ENCODE data around the gene CD101.
"Not testable (repeated sequence)": the region's sequence is repeated elsewhere in the genome, so short reads cannot be mapped to it uniquely, and the experiment has no call there.

The CD101 gene, protein sequence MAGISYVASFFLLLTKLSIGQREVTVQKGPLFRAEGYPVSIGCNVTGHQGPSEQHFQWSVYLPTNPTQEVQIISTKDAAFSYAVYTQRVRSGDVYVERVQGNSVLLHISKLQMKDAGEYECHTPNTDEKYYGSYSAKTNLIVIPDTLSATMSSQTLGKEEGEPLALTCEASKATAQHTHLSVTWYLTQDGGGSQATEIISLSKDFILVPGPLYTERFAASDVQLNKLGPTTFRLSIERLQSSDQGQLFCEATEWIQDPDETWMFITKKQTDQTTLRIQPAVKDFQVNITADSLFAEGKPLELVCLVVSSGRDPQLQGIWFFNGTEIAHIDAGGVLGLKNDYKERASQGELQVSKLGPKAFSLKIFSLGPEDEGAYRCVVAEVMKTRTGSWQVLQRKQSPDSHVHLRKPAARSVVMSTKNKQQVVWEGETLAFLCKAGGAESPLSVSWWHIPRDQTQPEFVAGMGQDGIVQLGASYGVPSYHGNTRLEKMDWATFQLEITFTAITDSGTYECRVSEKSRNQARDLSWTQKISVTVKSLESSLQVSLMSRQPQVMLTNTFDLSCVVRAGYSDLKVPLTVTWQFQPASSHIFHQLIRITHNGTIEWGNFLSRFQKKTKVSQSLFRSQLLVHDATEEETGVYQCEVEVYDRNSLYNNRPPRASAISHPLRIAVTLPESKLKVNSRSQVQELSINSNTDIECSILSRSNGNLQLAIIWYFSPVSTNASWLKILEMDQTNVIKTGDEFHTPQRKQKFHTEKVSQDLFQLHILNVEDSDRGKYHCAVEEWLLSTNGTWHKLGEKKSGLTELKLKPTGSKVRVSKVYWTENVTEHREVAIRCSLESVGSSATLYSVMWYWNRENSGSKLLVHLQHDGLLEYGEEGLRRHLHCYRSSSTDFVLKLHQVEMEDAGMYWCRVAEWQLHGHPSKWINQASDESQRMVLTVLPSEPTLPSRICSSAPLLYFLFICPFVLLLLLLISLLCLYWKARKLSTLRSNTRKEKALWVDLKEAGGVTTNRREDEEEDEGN

GRCh38 chr1:117001254-117001927 is at the start of gene CD101:
Gene CD101 (plus strand): TSS chr1:117001760. CDS start chr1:117001818, 58 bp downstream.
- no peak for DNase-seq (ENCODE audit: low spot score)

DNA sequence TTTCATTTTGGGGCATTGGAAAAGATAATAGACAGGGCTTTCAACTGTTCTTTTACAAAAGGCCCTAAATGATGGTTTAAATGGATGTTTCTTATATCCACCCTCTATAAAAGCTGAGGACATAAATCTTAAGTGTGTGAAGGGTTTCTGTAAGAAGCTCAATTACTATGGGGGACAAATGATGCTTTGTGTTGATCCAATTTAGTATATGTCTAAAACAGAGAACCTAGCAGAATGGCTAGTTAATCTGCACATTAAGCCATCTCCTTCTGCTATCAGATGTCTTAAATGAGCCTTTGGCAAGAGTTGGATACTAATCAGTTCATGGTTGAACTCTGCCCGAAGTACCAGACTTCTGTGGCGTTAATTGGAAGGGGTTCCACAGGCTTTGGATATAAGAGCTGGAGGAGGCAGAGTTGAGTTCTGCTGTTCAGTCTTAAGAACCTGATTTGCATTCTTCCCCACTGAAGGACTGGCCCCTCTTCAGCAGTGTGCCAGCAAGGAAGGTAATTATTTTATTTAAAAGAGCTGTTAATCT is 48.8 kb upstream of the CD101 start:
- DNase-seq (ENCODE audit: low spot score): no peak

DNA sequence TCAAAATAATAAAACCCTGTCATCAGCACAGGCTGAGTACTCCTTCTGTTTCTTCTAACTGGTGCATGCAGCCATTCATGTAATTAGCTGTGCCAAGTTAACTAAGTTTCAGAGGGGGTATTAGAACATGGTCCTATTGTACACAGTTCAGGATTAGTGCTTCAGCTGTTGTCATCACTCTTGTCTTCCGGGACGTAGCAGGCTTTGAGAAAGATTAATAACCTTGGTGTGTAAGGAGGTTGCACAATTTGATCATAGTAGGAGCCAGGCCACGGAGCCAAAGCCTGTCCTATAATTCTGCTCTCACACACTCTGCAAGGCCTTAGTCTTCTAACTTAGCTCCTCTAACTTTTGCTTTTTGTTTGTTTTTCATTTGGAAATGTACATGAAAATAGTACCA is 47.1 kb upstream of the CD101 start:
- DNase-seq (ENCODE audit: low spot score): no peak

DNA sequence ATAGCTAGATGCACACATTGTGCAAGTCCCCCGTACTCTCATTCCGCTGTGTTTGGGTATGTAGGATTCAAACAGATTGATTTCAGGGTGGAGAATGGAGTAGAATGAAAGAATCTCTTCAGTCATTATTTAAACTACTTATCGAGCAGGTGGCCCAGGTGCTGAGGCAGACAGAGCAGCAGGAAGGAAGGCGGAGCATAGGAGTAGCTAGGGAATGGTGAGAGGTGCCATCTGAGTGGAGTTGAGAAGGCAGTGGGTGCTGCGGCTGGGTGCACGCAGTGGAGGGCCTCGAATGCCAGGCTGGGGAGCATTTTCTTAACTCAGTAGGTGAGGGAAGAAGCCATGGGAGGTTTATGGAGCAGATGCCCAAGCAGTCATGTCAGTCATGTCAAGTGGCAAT is 45.2 kb upstream of the CD101 start:
- DNase-seq (ENCODE audit: low spot score): no peak

DNA sequence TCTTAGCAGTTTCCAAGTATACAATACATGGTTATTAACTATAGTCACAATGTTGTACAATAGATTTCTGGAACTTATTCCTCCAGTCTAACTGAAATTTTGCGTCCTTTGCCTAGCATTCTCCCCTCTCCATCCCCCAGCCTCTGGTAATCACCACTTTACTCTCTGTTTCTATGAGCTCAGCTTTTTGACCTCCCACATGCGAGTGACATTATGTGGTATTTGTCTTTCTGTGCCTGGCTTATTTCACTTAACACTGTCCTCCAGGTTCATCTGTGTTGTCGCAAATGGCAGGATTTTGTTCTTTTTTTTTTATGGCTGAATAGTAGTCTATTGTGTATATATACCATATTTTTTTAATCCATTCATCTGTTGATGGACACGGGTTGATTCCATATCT is 43.9 kb upstream of the CD101 start:
- DNase-seq (ENCODE audit: low spot score): no peak

- no peak for DNase-seq (ENCODE audit: low spot score)
Observed at GRCh38 chr1:116958110-116958509, 43.5 kb upstream of the CD101 start.

DNA sequence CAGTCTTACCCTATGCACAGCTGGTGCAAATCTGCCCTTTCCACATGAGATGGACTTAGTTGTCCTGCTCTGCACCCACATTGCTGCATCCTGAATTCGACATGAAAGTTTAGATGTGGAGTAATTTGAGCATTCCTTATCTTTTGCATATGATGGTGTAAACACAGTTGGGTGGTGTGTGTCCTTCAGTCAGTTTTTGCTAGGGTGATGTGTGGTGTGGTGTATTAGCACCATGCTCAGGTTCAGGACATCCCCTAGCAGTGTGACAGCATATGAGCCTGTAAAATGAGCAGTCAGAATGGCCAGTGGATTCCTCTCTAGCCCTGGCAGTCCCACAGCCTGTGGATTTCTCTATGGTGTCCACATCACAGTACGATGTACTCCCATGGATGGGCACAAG is 42.6 kb upstream of the CD101 start:
- DNase-seq (ENCODE audit: low spot score): no peak

- no peak for DNase-seq (ENCODE audit: low spot score)
Observed at GRCh38 chr1:116961606-116962005, 40.0 kb upstream of the CD101 start.

DNA sequence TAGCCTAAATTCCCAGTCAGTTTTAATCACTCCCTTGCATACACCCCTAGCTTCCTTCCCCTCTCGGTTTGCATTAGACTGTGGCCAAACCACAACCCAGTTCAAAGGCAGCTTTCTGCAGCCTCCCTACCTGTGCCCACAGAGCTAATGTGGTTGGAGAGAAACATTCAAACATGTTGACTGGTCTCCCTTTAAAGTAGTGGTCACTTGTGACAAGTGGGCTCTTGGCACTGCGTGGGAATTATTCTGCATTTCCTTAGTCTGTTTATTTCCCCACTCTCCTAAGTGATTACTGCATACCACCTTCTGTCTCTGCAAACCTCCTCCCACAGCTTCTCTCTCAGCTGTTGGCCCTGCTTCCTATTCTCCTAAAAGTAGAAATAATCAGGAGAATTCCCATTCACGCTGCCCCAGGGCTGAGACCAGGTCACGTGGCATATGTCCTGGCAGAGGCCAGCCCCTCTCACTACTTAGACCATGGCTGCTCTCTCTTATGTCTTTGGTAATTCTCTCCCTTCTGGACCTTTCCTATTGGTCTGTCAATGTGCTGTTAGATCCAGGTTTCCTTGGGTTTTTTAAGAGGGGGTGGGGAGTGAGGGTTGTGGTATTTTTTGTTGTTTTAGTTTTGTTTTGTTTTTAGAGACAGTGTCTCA is 38.4 kb upstream of the CD101 start:
- no peak for DNase-seq (ENCODE audit: low spot score)

- DNase-seq (ENCODE audit: low spot score): no peak
Observed at GRCh38 chr1:116966791-116967190, 34.8 kb upstream of the CD101 start.

DNA sequence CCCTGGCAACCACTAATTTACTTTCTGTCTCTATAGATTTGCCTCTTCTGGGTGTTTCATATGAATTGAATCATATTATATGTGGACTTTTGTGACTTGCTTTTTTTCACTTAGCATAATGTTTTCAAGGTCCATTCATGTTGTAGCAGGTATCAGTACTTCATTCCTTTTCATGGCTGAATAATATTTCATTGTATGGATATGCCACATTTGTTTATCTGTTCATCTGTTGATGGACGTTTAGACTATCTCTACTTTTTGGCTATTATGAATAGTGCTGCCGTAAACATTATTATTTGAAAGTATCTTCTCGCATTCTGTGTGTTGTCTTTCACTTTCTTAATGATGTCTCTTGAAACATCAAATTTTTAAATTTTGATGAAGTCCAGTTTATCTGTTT is 32.8 kb upstream of the CD101 start:
- DNase-seq (ENCODE audit: low spot score): no peak

DNA sequence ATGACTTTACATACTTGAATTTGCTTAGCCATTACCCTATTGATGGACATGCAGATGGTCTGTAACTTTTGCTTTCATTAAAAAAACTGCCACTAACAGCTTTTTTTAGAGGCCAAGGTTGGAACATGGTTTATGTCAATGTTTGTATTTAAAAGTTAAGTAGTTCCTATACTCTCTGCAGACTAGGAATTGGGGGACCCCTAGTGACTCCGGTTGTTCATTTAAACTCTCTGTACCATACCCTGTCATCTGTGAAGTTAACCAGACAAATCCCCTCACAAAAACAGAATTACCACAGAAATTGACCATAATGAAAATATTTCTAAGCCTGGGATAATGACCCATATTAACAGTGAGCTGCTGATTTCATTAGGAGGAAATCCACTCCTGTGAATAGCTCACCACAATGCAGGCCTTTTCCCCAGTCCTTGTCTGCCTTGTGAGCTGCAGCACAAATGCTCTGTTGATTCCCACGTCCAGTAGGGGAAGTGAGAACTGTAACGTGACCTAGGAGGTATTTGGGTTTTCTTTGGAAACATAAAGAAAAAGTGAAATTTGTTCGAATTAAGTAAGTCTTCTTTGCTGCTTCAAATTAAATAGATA is 30.2 kb upstream of the CD101 start:
- DNase-seq (ENCODE audit: low spot score): no peak

DNA sequence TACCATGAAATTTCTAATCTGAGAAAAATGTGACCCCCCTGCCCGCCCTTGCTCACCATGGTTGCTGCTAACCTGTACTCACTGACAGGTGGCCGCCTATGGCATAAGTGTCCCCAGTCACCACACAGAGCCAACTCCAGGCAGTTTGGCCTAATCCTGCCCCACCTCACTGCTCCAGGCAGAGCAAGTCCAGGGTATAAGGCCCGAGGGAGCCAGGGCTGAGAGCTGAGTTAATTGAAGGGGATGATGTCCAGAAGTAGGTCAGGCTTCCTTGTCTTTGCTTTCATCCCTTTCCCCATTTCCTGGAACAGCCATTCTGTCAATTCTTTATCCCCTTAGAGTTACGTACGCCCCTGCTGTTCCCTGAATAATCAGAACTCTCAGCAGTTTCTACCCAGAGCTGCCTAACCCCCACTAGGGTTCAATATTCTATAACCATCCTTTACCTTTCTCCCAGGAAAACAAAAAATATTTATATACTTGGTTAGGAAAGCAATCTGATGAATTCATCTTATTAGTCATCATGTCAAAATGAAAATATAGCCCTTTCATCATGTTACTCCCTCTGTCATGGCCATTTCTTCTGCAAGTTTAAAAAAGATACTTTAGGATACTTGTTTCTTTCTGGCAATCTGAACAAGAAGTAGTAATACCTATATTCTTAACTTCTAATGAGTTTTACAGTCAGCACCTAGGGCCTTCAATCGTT is 29.4 kb upstream of the CD101 start:
- no peak for DNase-seq (ENCODE audit: low spot score)

DNA sequence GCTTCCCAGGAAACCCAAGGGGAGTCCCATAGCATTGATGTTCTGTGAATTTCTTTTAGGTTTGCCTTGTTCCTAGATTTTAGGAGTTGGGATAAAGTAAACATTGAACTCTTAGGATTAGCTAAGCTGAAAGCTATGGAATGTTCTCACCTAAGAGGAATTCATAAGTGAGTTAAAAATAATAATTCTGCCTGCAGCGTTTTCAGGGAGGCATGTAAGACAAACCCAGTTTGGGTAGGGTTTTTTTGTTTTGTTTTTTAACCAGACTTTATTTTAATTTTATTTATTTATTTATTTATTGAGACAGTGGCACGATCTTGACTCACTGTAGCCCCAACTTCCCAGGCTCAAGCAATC is 28.9 kb upstream of the CD101 start:
- DNase-seq (ENCODE audit: low spot score): no peak

- not testable (repeated sequence) for DNase-seq (ENCODE audit: low spot score)
Observed at GRCh38 chr1:116980309-116980708, 21.3 kb upstream of the CD101 start.

- no peak for DNase-seq (ENCODE audit: low spot score)
Observed at GRCh38 chr1:116981521-116982037, 20.0 kb upstream of the CD101 start.

- no peak for DNase-seq (ENCODE audit: low spot score)
Observed at GRCh38 chr1:116982319-116983004, 19.1 kb upstream of the CD101 start.

DNA sequence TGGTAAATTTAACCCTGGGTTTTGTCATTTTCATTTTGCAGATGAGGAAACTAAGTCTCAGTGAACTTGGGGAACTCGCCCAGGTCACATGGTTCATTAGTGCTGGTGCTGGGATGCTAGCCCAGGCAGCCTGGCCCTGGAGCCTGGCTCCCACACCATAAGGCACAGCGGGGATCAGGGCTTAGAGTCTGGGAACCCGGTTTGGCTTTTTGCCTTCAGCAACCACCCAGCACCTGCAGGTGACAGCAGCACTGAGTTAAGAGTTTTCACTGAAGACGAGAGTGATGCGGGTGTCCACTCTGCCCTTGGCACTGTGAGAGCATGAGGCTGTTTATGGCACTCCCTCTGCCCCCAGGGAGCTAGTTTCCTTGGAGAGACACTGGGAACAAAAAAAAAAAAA is 18.4 kb upstream of the CD101 start:
- no peak for DNase-seq (ENCODE audit: low spot score)

- DNase-seq (ENCODE audit: low spot score): no peak
Observed at GRCh38 chr1:116983678-116984077, 17.9 kb upstream of the CD101 start.

All from hematopoietic multipotent progenitor cell treated with erythropoietin and hydrocortisone succinate and interleukin-3 and kit ligand, for 17 days (in vitro differentiated cells).